Activated CD8-positive, alpha-beta memory T cell treated with anti-CD3 and anti-CD28 coated beads, Interleukin-2, amount 50 U/mL, for 4 hours (primary cell): Measurements from ENCODE around the gene BTBD9.
"Not testable (repeated sequence)": the region's sequence is repeated elsewhere in the genome, so short reads cannot be mapped to it uniquely, and the experiment has no call there.

ENCODE experiments used
- DNase-seq: peaks from one replicate; pipeline ENCODE4 v3.0.0-alpha.2; 2020

Gene BTBD9

GRCh38 chr6:38648629-38649028 is 8.9 kb upstream of the BTBD9 start:
- DNase-seq, result no peak

GRCh38 chr6:38646166-38646878 is 6.6 kb upstream of the BTBD9 start:
- no peak for DNase-seq

- DNase-seq, result no peak
These were observed 5.2 kb upstream of the BTBD9 start for GRCh38 chr6:38644951-38645350.

- DNase-seq, result peak; percentile 16
These were observed 634 bp upstream of the BTBD9 start for GRCh38 chr6:38640216-38640909.

- DNase-seq, result peak; percentile 69
These were observed 710 bp downstream of the BTBD9 start for GRCh38 chr6:38638941-38639497.

- DNase-seq, result no peak
These were observed 2.0 kb downstream of the BTBD9 start for GRCh38 chr6:38637756-38638155.

GRCh38 chr6:38636027-38636426 is 3.7 kb downstream of the BTBD9 start:
- no peak for DNase-seq

- no peak for DNase-seq
These were observed 5.2 kb downstream of the BTBD9 start for GRCh38 chr6:38634518-38634917.

GRCh38 chr6:38632490-38632889 is 7.2 kb downstream of the BTBD9 start:
- no peak for DNase-seq

- no peak for DNase-seq
These were observed 8.4 kb downstream of the BTBD9 start for GRCh38 chr6:38631186-38631783.

- DNase-seq, result no peak
These were observed 14.5 kb downstream of the BTBD9 start for GRCh38 chr6:38625217-38625616.

- not testable (repeated sequence) for DNase-seq
These were observed 20.4 kb downstream of the BTBD9 start for GRCh38 chr6:38619342-38619741.

GRCh38 chr6:38618301-38618700 is 21.4 kb downstream of the BTBD9 start:
- not testable (repeated sequence) for DNase-seq

- no peak for DNase-seq
These were observed 21.9 kb downstream of the BTBD9 start for GRCh38 chr6:38617856-38618255.

GRCh38 chr6:38612143-38612965 is 27.4 kb downstream of the BTBD9 start:
- DNase-seq, result no peak

GRCh38 chr6:38610050-38610625 is 29.6 kb downstream of the BTBD9 start:
- no peak for DNase-seq

- no peak for DNase-seq
These were observed 35.0 kb downstream of the BTBD9 start for GRCh38 chr6:38604700-38605099.

- DNase-seq, result no peak
These were observed 35.8 kb downstream of the BTBD9 start for GRCh38 chr6:38603966-38604365.

- DNase-seq, result no peak
These were observed 36.2 kb downstream of the BTBD9 start for GRCh38 chr6:38603496-38603895.

GRCh38 chr6:38599966-38600550 is 39.7 kb downstream of the BTBD9 start:
- DNase-seq, result no peak

- no peak for DNase-seq
These were observed 40.5 kb downstream of the BTBD9 start for GRCh38 chr6:38599261-38599660.

GRCh38 chr6:38593998-38594665 is 45.6 kb downstream of the BTBD9 start:
- DNase-seq, result no peak
